ENCODE data around the gene KCTD10.
"Not testable (repeated sequence)": the region's sequence is repeated elsewhere in the genome, so short reads cannot be mapped to it uniquely, and the experiment has no call there.

Gene KCTD10

DNA sequence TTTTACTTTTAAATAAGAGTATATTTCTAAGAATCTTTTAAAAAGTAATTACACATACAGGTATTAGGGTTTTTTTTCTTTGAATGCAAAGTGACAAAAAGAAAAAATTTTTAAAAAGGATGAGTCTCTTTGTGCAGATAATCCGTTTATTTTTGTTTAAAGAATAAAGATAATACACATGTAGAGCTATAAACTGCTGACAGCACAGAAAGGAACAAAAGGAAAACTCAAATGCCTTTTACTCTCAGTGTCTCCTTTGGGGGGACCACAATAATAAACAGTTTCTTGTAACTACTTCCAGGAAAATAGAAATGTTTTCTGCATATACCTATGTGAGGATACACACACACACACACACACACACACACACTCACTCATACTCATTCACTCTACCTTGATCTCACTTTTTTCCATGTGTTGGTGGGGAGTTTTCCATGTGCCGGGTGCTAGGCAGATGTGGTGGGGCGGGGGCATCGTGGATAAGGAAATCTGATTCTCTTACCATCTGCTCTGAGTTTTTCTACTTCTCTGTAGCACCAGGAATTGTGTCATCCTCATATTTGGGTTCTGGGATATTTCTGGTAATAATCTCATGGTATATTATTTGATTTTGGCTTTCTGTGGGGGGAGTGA is 58.1 kb downstream of the KCTD10 start:
- Histone ChIP-seq H3K4me1 (no peaks in the 10 kb centered on the region), H3K9me3 (no peaks in the 10 kb centered on the region), H3K27me3 (no peaks in the 10 kb centered on the region), H3K4me3 (no peak overlapping the region), H3K36me3 (no peaks in the 10 kb centered on the region), H3K27ac (no peak overlapping the region)
- DNase-seq: no peak
- intact Hi-C loops (cut with DNase I; ENCODE audit: low total_unique reads): no loop called here
- TF ChIP-seq, protein P1, sequence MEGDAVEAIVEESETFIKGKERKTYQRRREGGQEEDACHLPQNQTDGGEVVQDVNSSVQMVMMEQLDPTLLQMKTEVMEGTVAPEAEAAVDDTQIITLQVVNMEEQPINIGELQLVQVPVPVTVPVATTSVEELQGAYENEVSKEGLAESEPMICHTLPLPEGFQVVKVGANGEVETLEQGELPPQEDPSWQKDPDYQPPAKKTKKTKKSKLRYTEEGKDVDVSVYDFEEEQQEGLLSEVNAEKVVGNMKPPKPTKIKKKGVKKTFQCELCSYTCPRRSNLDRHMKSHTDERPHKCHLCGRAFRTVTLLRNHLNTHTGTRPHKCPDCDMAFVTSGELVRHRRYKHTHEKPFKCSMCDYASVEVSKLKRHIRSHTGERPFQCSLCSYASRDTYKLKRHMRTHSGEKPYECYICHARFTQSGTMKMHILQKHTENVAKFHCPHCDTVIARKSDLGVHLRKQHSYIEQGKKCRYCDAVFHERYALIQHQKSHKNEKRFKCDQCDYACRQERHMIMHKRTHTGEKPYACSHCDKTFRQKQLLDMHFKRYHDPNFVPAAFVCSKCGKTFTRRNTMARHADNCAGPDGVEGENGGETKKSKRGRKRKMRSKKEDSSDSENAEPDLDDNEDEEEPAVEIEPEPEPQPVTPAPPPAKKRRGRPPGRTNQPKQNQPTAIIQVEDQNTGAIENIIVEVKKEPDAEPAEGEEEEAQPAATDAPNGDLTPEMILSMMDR (IDR thresholded peaks at IDR 0.05): no peak

DNA sequence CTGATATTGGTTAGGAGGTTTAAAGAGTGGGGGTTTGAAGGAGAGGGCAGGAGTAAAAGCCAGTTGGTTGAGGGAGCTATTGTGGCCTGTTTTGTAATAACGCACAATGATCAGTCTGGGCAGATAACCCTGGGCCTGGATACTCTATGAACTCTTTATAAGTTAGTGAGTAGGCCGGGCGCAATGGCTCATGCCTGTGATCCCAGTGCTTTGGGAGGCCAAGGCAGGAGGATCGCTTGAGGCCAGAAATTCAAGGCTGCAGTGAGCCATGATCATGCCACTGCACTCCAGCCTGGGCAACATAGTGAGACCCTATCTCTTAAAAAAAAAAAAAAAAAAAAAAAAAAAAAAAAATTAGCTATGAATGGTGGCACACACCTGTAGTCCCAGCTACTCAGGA is 71.0 kb downstream of the KCTD10 start:
- H3K27ac ChIP-seq: not testable (repeated sequence)
- peak in 1 of 2 donors; percentile 28 for DNase-seq

DNA sequence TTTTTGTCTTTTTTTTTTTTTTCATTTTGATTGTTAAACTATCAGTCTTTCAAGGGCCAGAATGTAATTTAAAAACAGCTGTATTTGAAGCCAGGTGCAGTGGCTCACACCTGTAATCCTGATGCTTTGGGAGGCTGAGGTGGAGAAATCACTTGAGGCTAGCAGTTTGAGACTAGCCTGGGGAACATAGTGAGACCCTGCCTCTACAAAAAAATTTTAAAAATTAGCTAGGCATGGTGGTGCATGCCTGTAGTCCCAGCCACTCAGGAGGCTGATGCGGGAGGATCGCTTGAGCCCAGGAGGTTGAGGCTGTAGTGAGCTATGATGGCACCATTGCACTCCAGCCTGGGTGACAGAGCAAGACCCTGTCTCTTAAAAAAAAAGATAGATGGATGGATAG is 72.3 kb downstream of the KCTD10 start:
- H3K4me1 ChIP-seq; H3K4me3 ChIP-seq; H3K9me3 ChIP-seq; H3K36me3 ChIP-seq; H3K27ac ChIP-seq; H3K27me3 ChIP-seq; intact Hi-C loops (cut with DNase I; ENCODE audit: low total_unique reads); DNase-seq: not testable (repeated sequence)

More for the DNA sequence above, 71.0 kb downstream of the KCTD10 start:
- H3K4me1 ChIP-seq; H3K9me3 ChIP-seq; intact Hi-C loops (cut with DNase I; ENCODE audit: low total_unique reads); H3K4me3 ChIP-seq; H3K27me3 ChIP-seq; H3K36me3 ChIP-seq: not testable (repeated sequence)

Data from tibial artery (tissue), 4 donors.